Activated T-cell treated with anti-CD3 and anti-CD28 coated beads for 48 hours (primary cell): Measurements from ENCODE around the gene BORA.
"Not testable (repeated sequence)": the region's sequence is repeated elsewhere in the genome, so short reads cannot be mapped to it uniquely, and the experiment has no call there.

Source experiments
- DNase-seq: peaks from one replicate; pipeline ENCODE4 v3.0.0-alpha.2; 2020; ENCODE audit warnings: low read depth

BORA gene

DNA sequence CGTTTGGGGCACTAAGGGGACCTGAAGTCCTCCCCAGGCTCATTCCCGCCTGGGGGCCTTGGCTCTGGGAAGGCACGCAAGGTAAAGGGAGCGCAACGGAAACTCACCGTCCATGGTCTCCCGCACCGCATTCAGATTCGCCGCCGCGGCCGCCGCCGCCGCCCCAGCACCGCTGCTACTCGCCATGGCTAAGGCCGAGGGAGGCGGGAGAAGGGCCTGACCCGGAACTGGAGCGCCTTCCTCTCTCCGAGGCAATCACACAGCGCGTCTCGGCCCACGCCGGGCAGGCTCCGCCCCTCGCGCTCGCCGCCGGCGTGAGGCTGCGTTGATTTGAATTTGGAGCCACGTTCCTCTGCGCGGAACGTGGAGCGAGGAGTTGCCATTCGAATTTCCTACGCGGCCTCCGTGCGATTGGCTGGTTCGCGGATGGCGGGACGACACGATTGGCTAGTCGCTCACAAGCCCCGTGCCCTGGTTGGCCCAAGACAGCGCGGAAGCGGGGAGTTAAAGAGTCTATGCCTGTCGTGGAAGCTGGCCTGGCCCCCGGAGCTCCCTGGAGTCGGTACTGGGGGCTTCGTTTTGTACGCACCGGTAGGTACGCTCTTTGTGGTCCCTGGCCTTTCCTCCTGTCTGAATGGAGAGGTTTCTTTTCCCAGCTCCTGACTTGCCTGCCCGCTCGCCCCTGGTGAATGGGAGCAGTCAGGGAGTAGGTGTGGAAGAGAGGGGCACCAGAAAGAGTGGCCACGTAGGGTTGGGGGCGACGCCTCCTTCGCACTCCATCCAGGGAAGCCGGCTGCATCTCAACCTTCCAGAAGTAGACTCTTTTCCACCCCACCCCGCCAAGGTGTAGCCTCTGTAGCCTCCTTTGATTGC, at the start of gene BORA, which contains the start of gene MZT1:
BORA (plus strand) TSS at position 507 of the 873 bp plus-strand sequence. CDS start 1,018 bp downstream, outside the sequence.
MZT1 (minus strand) TSS at position 213 of the 873 bp plus-strand sequence; CDS start at position 186, 27 bp downstream.
- DNase-seq, result peak; percentile 94

- no peak for DNase-seq
Measured at GRCh38 chr13:72678312-72678711, 49.4 kb upstream of the BORA start.

DNA sequence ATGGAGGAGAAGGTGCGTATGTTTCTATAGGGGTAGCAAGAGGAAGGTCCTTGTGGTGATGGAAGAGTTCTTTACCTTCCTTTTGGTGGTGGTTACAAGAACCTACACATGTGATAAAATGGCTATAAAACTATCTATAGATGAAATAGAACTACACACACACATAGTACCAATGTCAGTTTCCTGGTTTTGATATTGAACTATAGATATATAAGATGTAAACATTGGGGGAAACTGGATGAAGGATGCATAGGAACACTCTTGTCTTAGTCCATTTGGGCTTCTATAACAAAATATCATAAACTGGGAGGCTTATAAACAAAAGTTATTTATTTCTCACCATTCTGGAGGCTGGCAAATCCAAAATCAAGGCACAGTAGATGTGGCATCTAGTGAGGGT, 47.4 kb upstream of the BORA start:
- DNase-seq, result no peak

- DNase-seq, result no peak
Measured at GRCh38 chr13:72686766-72687165, 41.0 kb upstream of the BORA start.

DNA sequence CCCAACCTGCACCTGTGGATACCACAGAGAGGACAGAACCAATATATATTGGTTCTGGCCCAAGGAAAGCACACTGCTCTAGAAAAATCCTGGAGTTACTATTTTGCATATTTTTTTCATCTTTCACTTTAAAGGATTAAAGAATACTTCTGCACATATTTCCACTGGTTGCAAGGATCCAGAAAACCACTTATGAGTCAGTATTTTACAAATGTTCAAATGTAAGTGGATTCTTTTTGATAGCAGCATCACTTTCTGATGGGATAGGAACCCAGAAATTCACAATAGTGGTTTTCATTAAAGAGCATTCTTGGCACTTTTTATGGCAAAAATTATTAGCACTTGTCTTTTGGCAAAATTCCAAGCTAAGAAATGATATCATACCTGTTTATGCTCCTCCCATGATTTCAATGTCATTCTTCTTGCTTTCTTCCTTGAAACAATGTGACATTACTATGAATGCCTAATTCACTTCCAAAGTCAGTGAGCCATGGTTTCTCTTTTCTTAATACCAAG, 38.5 kb upstream of the BORA start:
- no peak for DNase-seq

DNA sequence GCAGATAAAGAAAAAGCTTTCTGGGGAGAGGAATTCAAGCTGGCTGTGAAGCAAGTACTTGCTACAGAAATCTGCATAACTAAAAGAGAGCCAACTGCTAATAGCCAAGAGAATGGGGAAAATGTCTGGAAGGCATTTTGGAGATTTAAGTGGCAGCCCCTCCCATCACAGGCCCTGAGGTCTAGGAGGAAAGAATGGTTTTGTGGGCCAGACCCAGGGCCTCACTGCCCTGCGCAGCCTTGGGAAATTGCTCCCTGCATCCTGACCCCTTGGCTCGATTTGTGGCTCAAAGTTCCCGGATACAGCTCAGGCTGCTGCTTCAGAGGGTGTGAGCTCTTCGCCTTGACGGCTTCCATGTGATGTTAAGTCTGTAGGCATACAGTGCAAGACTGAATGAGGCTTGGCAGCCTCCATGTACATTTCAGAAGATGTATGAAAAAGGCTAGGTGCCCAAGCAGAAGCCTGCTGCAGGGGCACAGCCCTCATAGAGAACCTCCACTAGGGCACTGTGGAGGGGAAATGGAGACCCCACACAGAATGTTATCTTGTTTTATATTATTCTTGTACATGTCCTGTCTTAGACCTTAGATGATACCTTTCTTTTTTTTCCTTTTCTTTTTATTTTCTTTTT, 34.7 kb upstream of the BORA start:
- DNase-seq, result no peak

- DNase-seq, result no peak
Measured at GRCh38 chr13:72693832-72694231, 33.9 kb upstream of the BORA start.

DNA sequence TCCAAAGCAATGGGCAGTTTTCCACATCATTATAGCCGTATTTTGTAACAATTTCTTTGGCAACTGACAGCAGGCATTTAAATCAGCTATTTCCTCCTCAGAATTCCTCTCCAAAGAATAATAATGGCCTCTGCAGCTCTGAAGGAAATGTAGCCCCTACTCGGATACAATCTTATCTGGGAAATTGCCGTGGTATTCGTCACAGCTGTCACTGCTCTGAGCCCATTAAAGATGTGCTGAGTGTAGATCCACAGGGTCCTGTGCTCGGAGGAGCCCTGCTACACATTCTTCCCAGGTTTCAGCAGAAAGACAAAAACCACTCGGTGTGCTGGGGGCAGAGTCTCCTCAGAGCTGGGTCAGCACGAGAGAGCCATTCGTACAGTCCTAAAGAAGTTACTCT, 33.4 kb upstream of the BORA start:
- DNase-seq, result no peak

DNA sequence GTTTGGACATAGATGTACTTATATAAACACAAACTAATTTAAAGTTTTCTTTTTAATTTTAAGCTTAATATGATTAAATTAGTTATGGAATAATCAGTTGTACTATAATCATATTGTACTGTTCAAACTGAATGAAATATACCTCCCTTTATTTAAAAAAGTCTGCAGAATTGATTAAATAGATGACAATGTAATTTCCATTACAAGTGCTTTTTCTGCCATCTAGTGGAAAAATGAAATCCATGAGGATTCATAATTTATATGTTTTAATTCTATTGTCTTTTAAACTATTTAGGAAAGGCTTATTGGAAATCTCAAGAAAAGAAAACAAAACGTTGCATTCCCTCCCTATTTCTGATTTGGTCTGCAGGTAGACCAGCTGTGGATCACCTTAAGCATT, 31.1 kb upstream of the BORA start:
- DNase-seq, result no peak

GRCh38 chr13:72698164-72698563, 29.6 kb upstream of the BORA start:
- no peak for DNase-seq

- no peak for DNase-seq
Measured at GRCh38 chr13:72700509-72700908, 27.2 kb upstream of the BORA start.

DNA sequence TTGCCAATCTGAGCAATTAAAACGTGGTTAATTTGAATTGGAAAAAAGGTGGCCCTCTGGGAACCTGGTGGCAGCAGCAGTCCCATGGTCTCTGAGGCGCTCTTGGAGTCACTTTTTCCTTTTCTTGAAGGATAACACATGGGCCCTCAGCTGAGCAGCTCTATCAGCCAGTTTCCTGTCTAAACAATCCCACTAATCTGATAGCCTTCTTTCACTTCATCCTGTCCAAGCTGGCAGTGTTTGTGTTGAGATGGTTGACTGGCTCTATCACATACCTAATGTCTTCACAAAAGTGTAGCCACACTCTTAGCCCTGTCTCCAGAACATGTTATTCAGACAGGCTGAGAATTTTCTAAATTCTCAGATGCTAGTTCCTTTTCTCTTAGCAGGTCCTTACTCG, 10.9 kb upstream of the BORA start:
- DNase-seq, result no peak

DNA sequence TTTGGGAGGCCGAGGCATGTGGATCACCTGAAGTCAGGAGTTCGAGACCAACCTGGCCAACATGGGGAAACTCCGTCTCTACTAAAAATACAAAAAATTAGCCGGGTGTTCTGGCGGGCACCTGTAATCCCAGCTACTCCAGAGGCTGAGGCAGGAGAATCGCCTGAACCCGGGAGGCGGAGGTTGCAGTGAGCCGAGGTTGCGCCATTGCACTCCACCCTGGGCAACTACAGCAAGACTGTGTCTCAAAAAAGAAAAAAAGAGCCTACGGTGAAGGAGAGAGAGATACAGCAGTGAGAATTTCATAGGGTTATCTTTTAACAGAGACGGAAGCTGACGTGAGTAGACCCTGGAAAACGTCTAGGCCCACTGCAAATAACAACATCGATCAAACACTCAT, 1.5 kb upstream of the BORA start:
- not testable (repeated sequence) for DNase-seq

DNA sequence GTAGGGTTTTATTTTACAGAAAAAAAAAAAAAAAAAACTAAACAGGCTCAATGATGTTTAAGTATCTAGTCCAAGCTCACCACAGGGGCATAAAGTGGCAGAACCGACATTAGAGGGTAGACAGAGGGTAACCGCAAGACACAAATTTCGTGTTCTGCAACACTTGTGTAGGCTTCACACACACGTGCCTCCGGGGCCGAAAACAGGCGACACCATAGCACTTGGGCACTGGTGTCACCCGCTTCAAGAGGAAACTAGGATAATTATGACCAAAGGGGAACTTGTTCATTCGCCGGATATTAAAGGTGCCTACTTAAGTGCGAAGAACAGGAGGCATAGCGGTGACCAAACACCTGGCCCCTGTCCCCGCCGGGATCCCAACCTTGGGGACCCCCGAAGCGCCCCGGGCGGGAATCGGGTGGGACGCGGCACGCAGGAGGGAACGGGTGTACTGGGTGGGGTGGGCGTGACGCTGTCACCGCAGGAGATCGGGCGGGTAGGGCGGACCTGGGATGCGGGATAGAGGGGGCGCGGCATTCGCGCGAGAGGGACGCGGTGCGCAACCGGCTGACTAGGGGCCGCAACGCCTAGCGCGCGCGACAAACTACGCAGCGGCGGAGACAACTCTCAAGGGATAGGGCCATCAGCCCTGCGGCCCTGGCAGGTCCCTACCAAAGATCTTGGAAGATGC, 852 bp upstream of the BORA start:
- peak; percentile 33 for DNase-seq

GRCh38 chr13:72728290-72728605, 525 bp downstream of the BORA start:
- DNase-seq, result no peak

DNA sequence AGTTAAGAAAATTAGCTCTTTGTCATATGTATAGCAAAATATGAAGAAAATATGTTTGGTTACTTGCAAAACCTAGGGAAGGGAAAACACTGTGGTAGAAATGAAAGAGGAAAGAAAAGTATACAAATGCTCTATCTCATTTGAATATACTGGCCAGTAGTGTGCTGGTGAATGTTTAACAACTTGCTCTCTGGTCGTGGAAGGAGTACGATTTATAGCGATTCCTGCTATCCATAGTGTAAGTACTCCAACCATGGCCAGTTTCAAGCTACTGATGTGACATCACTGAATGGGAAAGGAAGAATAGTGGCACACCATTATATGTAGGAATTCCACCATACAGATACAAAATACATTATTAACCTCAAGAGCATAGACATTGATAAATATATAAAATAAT, 9.3 kb downstream of the BORA start:
- no peak for DNase-seq

GRCh38 chr13:72740015-72740414, 12.3 kb downstream of the BORA start:
- DNase-seq, result no peak

GRCh38 chr13:72745260-72745659, 17.5 kb downstream of the BORA start:
- DNase-seq, result no peak

DNA sequence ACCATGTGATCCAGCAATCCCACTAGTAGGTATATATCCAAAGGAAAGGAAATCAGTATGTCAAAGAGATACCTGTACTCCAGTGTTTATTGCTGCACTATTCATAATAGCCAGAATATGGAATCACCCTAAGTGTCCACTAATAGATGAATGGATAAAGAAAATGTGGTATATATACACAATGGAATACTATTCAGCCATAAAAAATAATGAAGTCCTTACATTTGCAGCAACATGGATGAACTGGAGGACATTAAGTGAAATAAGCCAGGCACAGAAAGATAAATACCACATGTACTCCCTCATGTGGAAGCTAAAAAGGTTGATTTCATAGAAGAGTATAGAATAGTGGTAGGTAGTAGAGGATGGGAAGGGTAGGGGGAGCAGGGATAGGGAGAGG, 23.5 kb downstream of the BORA start:
- DNase-seq, result no peak

GRCh38 chr13:72754111-72754510, 26.4 kb downstream of the BORA start:
- DNase-seq, result no peak

- DNase-seq, result no peak
Measured at GRCh38 chr13:72757792-72758535, 30.2 kb downstream of the BORA start.

DNA sequence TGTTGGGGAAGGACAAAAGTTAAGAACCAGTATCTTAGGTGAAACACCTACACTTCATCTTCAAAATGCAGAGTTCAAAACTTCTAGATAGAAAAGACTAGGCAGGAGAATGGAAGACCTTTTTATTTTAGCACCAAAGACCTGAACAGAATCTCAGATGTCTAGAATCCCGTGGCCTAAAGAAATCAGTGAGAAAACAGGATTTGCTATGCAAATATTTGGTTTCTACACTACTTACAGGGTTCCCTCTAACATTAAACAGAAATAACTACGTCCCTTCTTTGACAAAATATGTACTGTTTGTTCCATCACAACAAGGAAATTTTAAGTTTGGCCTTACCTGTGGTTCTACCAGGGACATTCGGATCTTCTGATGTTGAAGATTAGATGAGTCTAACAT, 32.5 kb downstream of the BORA start:
- DNase-seq, result no peak
